IMR-90 (cell line): Measurements from ENCODE around the gene ZNF835. TPM values are rescaled to one million over a fixed set of nuclear protein-coding genes. Genes with fewer than 3 reads are reported as not detected.

ENCODE experiments used
- ATAC-seq: fragments of 200-7000 bp; cut with Tn5 transposase; 2 replicates; pipeline ENCODE4 v1.9.1; 2020; ENCODE audit warnings: low read depth, mild to moderate bottlenecking, moderate library complexity
- BruUV-seq: library from RNA; stranded (reverse); fragments of 400-500 nt; replicated peaks from 2 replicates; lab custom pipeline; 2021; lab: Mats Ljungman, UMichigan
- CTCF ChIA-PET: fragments of 300-600 bp; formaldehyde crosslinking; extraction: SDS; loops from one replicate; lab custom pipeline; 2021; ENCODE audit warnings: antibody characterized with exemption; lab: Yijun Ruan, JAX
- POLR2A ChIA-PET: fragments of 300-600 bp; sonication (Branson Sonifier 250); formaldehyde crosslinking; loops from one replicate; lab custom pipeline; 2022; ENCODE audit warnings: antibody characterized with exemption; ENCODE audit not compliant: unreplicated experiment; lab: Charles Lee
- DNase-seq: peaks from one replicate; pipeline ENCODE4 v3.0.0; 2013
- H2AFZ ChIP-seq: replicated peaks from 2 replicates; pipeline ENCODE3; 2013; ENCODE audit warnings: low read length, mild to moderate bottlenecking; ENCODE audit not compliant: poor library complexity
- H2AK5ac ChIP-seq: 2 replicates; pipeline ENCODE4 v1.6.1; 2013; ENCODE audit warnings: low read depth, low read length, inconsistent platforms
- H2AK9ac ChIP-seq: replicated peaks from 2 replicates; pipeline ENCODE3; 2013; ENCODE audit warnings: mild to moderate bottlenecking, low read depth, low read length, moderate library complexity; ENCODE audit not compliant: poor library complexity
- H2BK120ac ChIP-seq: 2 replicates; pipeline ENCODE4 v1.6.1; 2013; ENCODE audit warnings: low read depth, low read length, inconsistent platforms
- H2BK15ac ChIP-seq: 3 replicates; pipeline ENCODE4 v1.6.1; 2013; ENCODE audit warnings: low read depth, low read length, inconsistent platforms
- H2BK20ac ChIP-seq: 2 replicates; pipeline ENCODE4 v1.6.1; 2013; ENCODE audit warnings: low read depth, mild to moderate bottlenecking, inconsistent platforms, low read length, moderate library complexity
- H2BK5ac ChIP-seq: 2 replicates; pipeline ENCODE4 v1.6.1; 2013; ENCODE audit warnings: mild to moderate bottlenecking, low read depth, low read length, inconsistent platforms; ENCODE audit not compliant: poor library complexity, severe bottlenecking
- H3K14ac ChIP-seq: replicated peaks from 2 replicates; pipeline ENCODE4 v1.6.1; 2013; ENCODE audit warnings: low read depth, low read length, inconsistent platforms
- H3K18ac ChIP-seq: 2 replicates; pipeline ENCODE4 v1.6.1; 2013; ENCODE audit warnings: low read depth, low read length, control low read depth
- H3K23ac ChIP-seq: 2 replicates; pipeline ENCODE4 v1.6.1; 2013; ENCODE audit warnings: low read depth, low read length, inconsistent platforms
- H3K27ac ChIP-seq: 2 replicates; pipeline ENCODE4 v1.5.1; 2013; ENCODE audit warnings: mild to moderate bottlenecking, control low read depth, low read length; ENCODE audit not compliant: insufficient read depth
- H3K27me3 ChIP-seq: 2 replicates; pipeline ENCODE4 v1.6.1; 2013; ENCODE audit warnings: low read length; ENCODE audit not compliant: control insufficient read depth, insufficient read depth
- H3K36me3 ChIP-seq: 2 replicates; pipeline ENCODE4 v1.6.1; 2013; ENCODE audit warnings: low read length, mixed read lengths; ENCODE audit not compliant: control insufficient read depth, insufficient read depth
- H3K4ac ChIP-seq: 2 replicates; pipeline ENCODE4 v1.6.1; 2013; ENCODE audit warnings: low read depth, low read length, inconsistent platforms
- H3K4me1 ChIP-seq: 2 replicates; pipeline ENCODE4 v1.6.1; 2013; ENCODE audit warnings: low read length, mixed read lengths; ENCODE audit not compliant: control insufficient read depth, insufficient read depth
- H3K4me2 ChIP-seq: 2 replicates; pipeline ENCODE4 v1.6.1; 2013; ENCODE audit warnings: low read depth, mild to moderate bottlenecking, control low read depth, low read length, moderate library complexity
- H3K4me3 ChIP-seq: 2 replicates; pipeline ENCODE4 v1.5.1; 2013; ENCODE audit warnings: low read depth, mild to moderate bottlenecking, control low read depth, low read length, moderate library complexity; ENCODE audit not compliant: insufficient read depth
- H3K56ac ChIP-seq: 2 replicates; pipeline ENCODE4 v1.6.1; 2013; ENCODE audit warnings: low read length, inconsistent platforms; ENCODE audit not compliant: insufficient read depth; ENCODE audit errors: extremely low read depth
- H3K79me1 ChIP-seq, 2 experiments: 2 replicates each; pipeline ENCODE4 v1.6.1; 2013; ENCODE audit warnings: low read length in 2 of 2, inconsistent platforms in 1 of 2, low read depth in 1 of 2
- H3K9ac ChIP-seq: 2 replicates; pipeline ENCODE4 v1.6.1; 2013; ENCODE audit warnings: low read depth, low read length, control low read depth
- H3K9me1 ChIP-seq: 2 replicates; pipeline ENCODE4 v1.6.1; 2013; ENCODE audit warnings: low read length, inconsistent platforms; ENCODE audit not compliant: insufficient read depth
- H3K9me3 ChIP-seq: 2 replicates; pipeline ENCODE4 v1.6.1; 2013; ENCODE audit warnings: low read length; ENCODE audit not compliant: control insufficient read depth, insufficient read depth
- H4K20me1 ChIP-seq: 2 replicates; pipeline ENCODE4 v1.6.1; 2013; ENCODE audit warnings: low read length, inconsistent platforms; ENCODE audit not compliant: insufficient read depth
- H4K5ac ChIP-seq: 2 replicates; pipeline ENCODE4 v1.6.1; 2013; ENCODE audit warnings: mild to moderate bottlenecking, low read depth, low read length, control low read depth
- H4K8ac ChIP-seq, 2 experiments: 2 replicates each; pipeline ENCODE4 v1.6.1; 2013; ENCODE audit warnings: low read depth in 2 of 2, low read length in 2 of 2, control low read depth in 1 of 2, inconsistent platforms in 1 of 2
- H4K91ac ChIP-seq: 2 replicates; pipeline ENCODE4 v1.6.1; 2013; ENCODE audit warnings: low read depth, low read length, inconsistent platforms; ENCODE audit not compliant: insufficient read depth
- BHLHE40 ChIP-seq: fragments of 150-350 bp; IDR thresholded peaks from 2 replicates; pipeline ENCODE4 v1.6.1; 2016; ENCODE audit warnings: mild to moderate bottlenecking, low read depth, low read length
- CEBPB ChIP-seq: IDR thresholded peaks from 2 replicates; pipeline ENCODE4 v1.6.1; 2012; ENCODE audit warnings: low read depth, low read length, improper control_type of control experiment
- CHD1 ChIP-seq: IDR thresholded peaks from 2 replicates; pipeline ENCODE4 v1.6.1; 2012; ENCODE audit warnings: low read depth, low read length, improper control_type of control experiment
- ELK1 ChIP-seq: fragments of 150-350 bp; IDR thresholded peaks from 2 replicates; pipeline ENCODE4 v1.6.1; 2016; ENCODE audit warnings: low read depth, mild to moderate bottlenecking, low read length, moderate library complexity, borderline replicate concordance
- MAZ ChIP-seq: IDR thresholded peaks from 2 replicates; pipeline ENCODE4 v1.6.1; 2012; ENCODE audit warnings: low read depth, mild to moderate bottlenecking, low read length, improper control_type of control experiment, moderate library complexity, borderline replicate concordance
- MXI1 ChIP-seq: IDR thresholded peaks from 2 replicates; pipeline ENCODE4 v1.6.1; 2012; ENCODE audit warnings: low read depth, mild to moderate bottlenecking, low read length, moderate library complexity, borderline replicate concordance
- RAD21 ChIP-seq: IDR thresholded peaks from 2 replicates; pipeline ENCODE4 v1.6.1; 2012; ENCODE audit warnings: low read length, improper control_type of control experiment
- RFX5 ChIP-seq: IDR thresholded peaks from 2 replicates; pipeline ENCODE4 v1.8.0; 2012; ENCODE audit warnings: low read depth, mild to moderate bottlenecking, low read length, moderate library complexity
- SMC3 ChIP-seq: fragments of 150-350 bp; IDR thresholded peaks from 2 replicates; pipeline ENCODE4 v1.6.1; 2016; ENCODE audit warnings: low read depth, mild to moderate bottlenecking, antibody characterized with exemption, low read length, moderate library complexity
- USF2 ChIP-seq: fragments of 150-350 bp; IDR thresholded peaks from 2 replicates; pipeline ENCODE4 v1.6.1; 2017; ENCODE audit warnings: mild to moderate bottlenecking, antibody characterized with exemption, low read length, low read depth
- WGBS, 2 experiments: methylation state at CpG; one replicate each; pipeline versions ENCODE4 v1.1.5 to v1.1.7; 2013; ENCODE audit warnings: missing lambda C conversion rate in 2 of 2; ENCODE audit not compliant: insufficient read length in 1 of 2; ENCODE audit errors: extremely low coverage in 2 of 2; 5-methylcytosine and 5-hydroxymethylcytosine counted together
- dilution Hi-C: fragments of 300-500 bp; cut with HindIII; formaldehyde crosslinking; loops from one replicate; pipeline ENCODE4 v1.14.3; 2018; ENCODE audit warnings: low sequenced_read_pairs; ENCODE audit not compliant: unreplicated experiment
- in situ Hi-C: fragments of 300-500 bp; cut with MboI; formaldehyde crosslinking; loops from 3 replicates; pipeline ENCODE4 v1.14.3; 2019; ENCODE audit warnings: low sequenced_read_pairs, inconsistent platforms, mixed read lengths
- intact Hi-C: fragments of 100-400 bp; cut with micrococcal nuclease; formaldehyde crosslinking; loops from 2 replicates; pipeline ENCODE4 v1.10.0; 2022
- polyA plus RNA-seq, 3 experiments: library from polyadenylated mRNA; depleted of rRNA; stranded (reverse); fragments of >200 nt; gene quantifications; 2 replicates each; pipeline ENCODE4 v1.2.3, GENCODE V29; 2012; ENCODE audit warnings: low replicate concordance in 1 of 3
- total RNA-seq: library from RNA; depleted of rRNA; stranded (reverse); fragments of >200 nt; gene quantifications from 2 replicates; pipeline ENCODE4 v1.2.3, GENCODE V29; 2012

Gene ZNF835
- total and polyA plus RNA-seq, 2 of the 4 experiments (the other 2 are of a cell fraction), result not detected

- H3K4me3 ChIP-seq, result no peak overlapping the region
- no peak for DNase-seq
- intact Hi-C loops (no loop called here), in situ Hi-C loops (no loop called here), dilution Hi-C loops (no loop called here)
- H2AFZ ChIP-seq, result no peak overlapping the region
- no peaks in the 10 kb centered on the region for H3K4me1 ChIP-seq
- 86% methylated on average over 4 of the region's 17 CpGs; no CpG with 5 or more reads in 1 of the 2 experiments for WGBS, 2 experiments
- no peak overlapping the region for H2AK9ac ChIP-seq
- H3K4me2 ChIP-seq, result no peak overlapping the region
- no peak overlapping the region for H4K5ac ChIP-seq
- peaks cover 44% of the 10 kb centered on the region for H3K9me3 ChIP-seq
- H4K91ac ChIP-seq, result no peak overlapping the region
- no peak overlapping the region for H2BK20ac ChIP-seq
- H2BK5ac ChIP-seq, result no peak overlapping the region
- H3K18ac ChIP-seq, result no peak overlapping the region
- no peak overlapping the region for H3K4ac ChIP-seq
- CTCF ChIA-PET, result no interaction called here
- H3K27me3 ChIP-seq, result no peaks in the 10 kb centered on the region
- no peak overlapping the region for H2BK120ac ChIP-seq
- H2AK5ac ChIP-seq, result no peak overlapping the region
- no peak overlapping the region for H3K14ac ChIP-seq
- H3K9ac ChIP-seq, result no peak overlapping the region
- no TSS peak for BruUV-seq
- H2BK15ac ChIP-seq, result no peak overlapping the region
- no peaks in the 10 kb centered on the region for H3K79me1 ChIP-seq
- no peaks in the 10 kb centered on the region for H4K20me1 ChIP-seq
- no peaks in the 10 kb centered on the region for H3K9me1 ChIP-seq
- POLR2A ChIA-PET, result no interaction called here
- no peaks in the 10 kb centered on the region for H3K36me3 ChIP-seq
- H3K56ac ChIP-seq, result no peak overlapping the region
- no peak overlapping the region for H3K23ac ChIP-seq
- TF ChIP-seq CEBPB, result no peak
- no peak for TF ChIP-seq MXI1
- no peak for TF ChIP-seq CHD1
- TF ChIP-seq ELK1, result no peak
- no peak for TF ChIP-seq USF2
- TF ChIP-seq RFX5, result no peak
- TF ChIP-seq SMC3, result no peak
- no peak for TF ChIP-seq RAD21
- TF ChIP-seq BHLHE40, result no peak
- TF ChIP-seq MAZ, result no peak
- no peak overlapping the region for H3K27ac ChIP-seq
- ATAC-seq, result no peak
- no peak overlapping the region for H4K8ac ChIP-seq
Observed at GRCh38 chr19:56670401-56670960, 1.1 kb downstream of the ZNF835 start.
